CD4-positive, alpha-beta T cell (primary cell): ENCODE measurements around the gene STX8. TPM values are rescaled to one million over a fixed set of nuclear protein-coding genes. Genes with fewer than 3 reads are reported as not detected.
"Not testable (repeated sequence)": the region's sequence is repeated elsewhere in the genome, so short reads cannot be mapped to it uniquely, and the experiment has no call there.

Experiments
- ATAC-seq: fragments of 200-7000 bp; cut with Tn5 transposase; one replicate; pipeline ENCODE4 v1.10.0; 2022; ENCODE audit warnings: mild to moderate bottlenecking; ENCODE audit not compliant: poor library complexity
- CTCF ChIA-PET: fragments of 350-600 bp; sonication (Branson Sonifier 250); formaldehyde crosslinking; loops from one replicate; lab custom pipeline; 2021; ENCODE audit warnings: antibody characterized with exemption, inconsistent platforms; lab: Charles Lee
- POLR2A ChIA-PET: fragments of 350-600 bp; sonication (Branson Sonifier 250); formaldehyde crosslinking; loops from one replicate; lab custom pipeline; 2021; ENCODE audit warnings: antibody characterized with exemption, inconsistent platforms; lab: Charles Lee
- DNase-seq, 14 experiments: peaks; one replicate each; pipeline ENCODE4 v3.0.0-alpha.2; 2013 to 2020; ENCODE audit warnings: mixed read lengths in 2 of 14
- H3K27ac ChIP-seq, 2 donors: one replicate each; pipeline versions ENCODE4 v1.5.1 to v1.7.0; 2013; ENCODE audit warnings: low read length in 2 of 2, low read depth in 1 of 2, mild to moderate bottlenecking in 1 of 2
- H3K27me3 ChIP-seq, 2 experiments: 1 replicate in 1 of 2; 2 replicates in 1 of 2; pipeline versions ENCODE4 v1.6.1 to v1.7.0; 2013; ENCODE audit warnings: low read length in 2 of 2, control low read depth in 1 of 2, mild to moderate bottlenecking in 1 of 2, moderate library complexity in 1 of 2; ENCODE audit not compliant: insufficient read depth in 2 of 2, control insufficient read depth in 1 of 2
- H3K36me3 ChIP-seq: one replicate; pipeline ENCODE4 v1.6.1; 2013; ENCODE audit warnings: low read length, control low read depth; ENCODE audit not compliant: insufficient read depth
- H3K4me1 ChIP-seq: one replicate; pipeline ENCODE4 v1.6.1; 2013; ENCODE audit warnings: low read length, control low read depth; ENCODE audit not compliant: insufficient read depth
- H3K4me3 ChIP-seq: one replicate; pipeline ENCODE4 v1.5.1; 2013; ENCODE audit warnings: mild to moderate bottlenecking, low read length, moderate library complexity
- H3K9me3 ChIP-seq, 2 experiments: 1 replicate in 1 of 2; 2 replicates in 1 of 2; pipeline versions ENCODE4 v1.6.1 to v1.7.0; 2013; ENCODE audit warnings: low read length in 2 of 2, mild to moderate bottlenecking in 2 of 2, control low read depth in 1 of 2, moderate library complexity in 1 of 2; ENCODE audit not compliant: control insufficient read depth in 1 of 2, insufficient read depth in 1 of 2
- H3K27ac Mint-ChIP-seq: one replicate; pipeline ENCODE4 v1.8.0; 2020; ENCODE audit warnings: mixed read lengths
- H3K27me3 Mint-ChIP-seq: one replicate; pipeline ENCODE4 v1.8.0; 2021; ENCODE audit warnings: mixed read lengths
- H3K36me3 Mint-ChIP-seq: one replicate; pipeline ENCODE4 v1.8.0; 2021; ENCODE audit warnings: low read depth, mixed read lengths
- H3K4me1 Mint-ChIP-seq: one replicate; pipeline ENCODE4 v1.8.0; 2021; ENCODE audit warnings: low read depth, mixed read lengths
- H3K4me3 Mint-ChIP-seq: one replicate; pipeline ENCODE4 v1.8.0; 2020; ENCODE audit warnings: mild to moderate bottlenecking, mixed read lengths
- H3K9me3 Mint-ChIP-seq: one replicate; pipeline ENCODE4 v1.8.0; 2020; ENCODE audit warnings: mixed read lengths
- CTCF ChIP-seq: fragments of 200-600 bp; IDR thresholded peaks from one replicate; pipeline ENCODE4 v1.8.0; 2022; ENCODE audit warnings: antibody characterized with exemption, mild to moderate bottlenecking
- intact Hi-C, 2 experiments: fragments of 100-400 bp; cut with DNase I in 1 of 2; cut with micrococcal nuclease in 1 of 2; formaldehyde crosslinking; loops; one replicate each; pipeline versions ENCODE4 v1.15.1 to v1.9.0; 2023 to 2025; cut with DNase I, micrococcal nuclease
- total RNA-seq, 174 experiments: library from RNA in 2 of 174; stranded (reverse) in 2 of 174; gene quantifications; one replicate each; pipeline ENCODE4 v1.2.3 and lab custom pipeline; 2021 to 2026

The STX8 gene
- total RNA-seq, 2 experiments from 2014 or later = 52.2 to 63.2 TPM

DNA sequence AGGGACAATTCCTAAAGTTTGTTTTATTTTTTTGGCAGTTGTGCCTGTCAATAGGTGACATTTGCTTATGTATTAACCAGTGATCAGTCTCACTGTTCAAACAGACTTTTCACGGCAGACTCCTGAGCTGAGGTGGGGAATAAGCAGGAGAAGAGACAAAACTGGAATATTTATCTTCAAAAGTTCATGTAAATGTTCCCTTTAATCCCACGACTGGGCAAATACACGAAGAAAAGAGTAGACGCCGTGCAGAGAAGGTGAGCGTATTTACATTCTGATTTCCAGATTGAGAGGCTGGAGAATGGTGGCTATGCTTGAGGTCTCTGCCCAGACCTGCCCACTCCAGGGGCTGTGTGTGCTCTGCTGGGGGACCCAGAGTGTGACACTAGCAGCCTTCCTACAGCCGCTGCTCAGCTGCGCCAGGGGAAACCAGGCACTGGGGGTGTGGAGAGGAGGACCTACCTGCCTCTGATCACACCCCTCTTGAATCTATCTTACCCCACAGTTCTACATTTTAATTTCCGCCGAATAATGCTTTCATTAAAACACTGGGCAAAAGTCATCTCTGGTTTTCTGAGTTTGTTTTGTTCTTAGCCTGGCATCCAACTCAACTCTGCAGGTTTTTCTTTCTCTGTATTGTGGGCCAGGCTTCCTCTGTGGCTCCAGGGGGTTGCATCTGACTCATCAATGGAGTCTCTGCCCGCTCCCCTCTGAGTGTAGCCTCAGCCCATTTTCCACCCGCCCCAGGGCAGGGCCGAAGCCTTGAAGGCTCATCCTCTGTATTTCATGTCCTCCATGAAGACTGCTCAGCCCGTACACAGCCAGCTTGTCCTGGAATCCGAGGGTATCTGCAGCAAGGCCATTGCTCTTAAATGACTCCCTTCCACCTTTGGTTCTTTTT, 317.3 kb downstream of the STX8 start:
- no peaks in the 10 kb centered on the region for H3K27me3 Mint-ChIP-seq
- Histone ChIP-seq H3K27me3 (no peaks in the 10 kb centered on the region), H3K9me3 (no peaks in the 10 kb centered on the region), H3K4me3 (no peak overlapping the region), H3K27ac (no peak overlapping the region), H3K36me3 (no peaks in the 10 kb centered on the region), H3K4me1 (peaks cover 6% of the 10 kb centered on the region)
- no peak for TF ChIP-seq CTCF
- DNase-seq (no peak), ATAC-seq (no peak)
- no peak overlapping the region for H3K4me3 Mint-ChIP-seq
- ChIA-PET CTCF (no interaction called here), POLR2A (no interaction called here)
- H3K4me1 Mint-ChIP-seq = peaks cover 47% of the 10 kb centered on the region
- no peak overlapping the region for H3K27ac Mint-ChIP-seq
- peaks cover under 1% of the 10 kb centered on the region for H3K36me3 Mint-ChIP-seq
- intact Hi-C loops = no loop called here
- no peaks in the 10 kb centered on the region for H3K9me3 Mint-ChIP-seq

DNA sequence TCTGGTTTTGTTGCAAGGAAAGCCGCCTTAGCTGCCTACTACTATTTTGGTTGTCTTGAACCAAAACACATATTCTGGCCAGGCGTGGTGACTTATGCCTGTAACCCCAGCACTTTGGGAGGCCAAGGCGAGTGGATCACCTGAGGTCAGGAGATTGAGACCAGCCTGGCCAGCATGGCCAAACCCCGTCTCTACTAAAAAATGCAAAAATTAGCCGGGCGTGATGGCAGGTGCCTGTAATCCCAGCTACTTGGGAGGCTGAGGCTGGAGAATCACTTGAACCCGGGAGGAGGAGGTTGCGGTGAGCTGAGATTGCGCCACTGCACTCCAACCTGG, 318.0 kb downstream of the STX8 start:
- H3K4me3 ChIP-seq, ATAC-seq, H3K27ac ChIP-seq, H3K4me3 Mint-ChIP-seq, DNase-seq, H3K27me3 Mint-ChIP-seq, H3K27ac Mint-ChIP-seq, H3K27me3 ChIP-seq, H3K36me3 Mint-ChIP-seq, H3K36me3 ChIP-seq, POLR2A ChIA-PET, intact Hi-C loops, CTCF ChIA-PET, H3K9me3 ChIP-seq, H3K9me3 Mint-ChIP-seq: not testable (repeated sequence)
- H3K4me1 Mint-ChIP-seq = peaks cover 54% of the 10 kb centered on the region
- H3K4me1 ChIP-seq = peaks cover 13% of the 10 kb centered on the region

GRCh38 chr17:9256751-9257629, 318.6 kb downstream of the STX8 start:
- CTCF ChIA-PET = no interaction called here
- POLR2A ChIA-PET = interaction anchor here (0.7 kb wide), 1 partner anchor 8 kb away, joined by 3 read pairs; no protein-coding TSS in a partner anchor
- Histone ChIP-seq H3K9me3 (no peaks in the 10 kb centered on the region), H3K4me1 (peaks cover 14% of the 10 kb centered on the region), H3K36me3 (no peaks in the 10 kb centered on the region), H3K27me3 (no peaks in the 10 kb centered on the region), H3K27ac (no peak overlapping the region), H3K4me3 (no peak overlapping the region)
- TF ChIP-seq CTCF = no peak
- H3K27ac Mint-ChIP-seq = no peak overlapping the region
- H3K4me1 Mint-ChIP-seq = peaks cover 58% of the 10 kb centered on the region
- no peaks in the 10 kb centered on the region for H3K36me3 Mint-ChIP-seq
- H3K9me3 Mint-ChIP-seq = no peaks in the 10 kb centered on the region
- no peak overlapping the region for H3K4me3 Mint-ChIP-seq
- ATAC-seq (no peak), DNase-seq (no peak)
- intact Hi-C loops = no loop called here
- no peaks in the 10 kb centered on the region for H3K27me3 Mint-ChIP-seq
